Stromal cell of bone marrow (primary cell): Measurements from ENCODE around the gene ASF1A.
A peak's percentile ranks its signal among the peaks of the same experiment; 100 is the strongest.

ENCODE experiments used
- DNase-seq: peaks from one replicate; pipeline ENCODE4 v3.0.0-alpha.2; 2012; ENCODE audit warnings: low read depth

Gene ASF1A

DNA sequence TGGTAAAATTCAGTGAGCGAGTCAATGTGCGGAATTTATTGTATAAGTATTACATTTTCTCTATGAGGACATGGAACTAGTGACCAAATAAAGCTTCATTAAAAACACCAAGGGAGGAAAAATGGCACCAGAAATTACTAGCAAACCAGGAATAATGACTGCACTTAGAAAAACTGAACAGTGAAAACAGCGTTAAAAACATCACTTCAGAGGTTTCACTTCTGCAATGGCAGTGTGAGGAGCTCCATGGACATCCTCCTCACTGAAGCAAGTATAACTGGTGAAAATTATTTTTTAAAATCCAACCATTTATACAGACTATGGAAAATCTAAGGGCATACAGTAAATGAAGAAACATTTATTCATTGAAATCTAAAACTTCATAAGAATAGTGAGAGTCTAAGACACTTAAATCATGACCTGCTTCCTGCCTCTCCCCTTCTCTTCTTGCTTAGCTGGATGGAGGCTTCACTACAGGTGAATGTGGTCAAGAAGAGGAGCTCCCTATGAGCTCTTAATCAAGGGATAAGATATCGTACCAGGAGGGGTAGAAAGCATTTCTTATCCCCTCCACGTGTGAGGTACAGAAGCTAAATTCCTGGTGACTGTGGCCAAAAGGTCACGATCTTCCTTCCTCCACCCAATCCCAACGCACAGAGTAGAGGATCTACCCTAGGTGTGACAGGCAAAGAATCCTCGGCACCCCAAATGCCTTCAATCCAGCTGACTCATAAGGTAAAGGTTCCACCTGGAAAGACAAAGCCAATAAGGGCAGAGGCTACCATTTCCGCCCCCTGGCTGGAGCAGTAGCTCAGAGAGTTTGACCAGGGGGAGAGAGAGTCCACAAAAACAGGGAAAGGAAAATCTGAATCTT, 12.3 kb upstream of the ASF1A start:
- DNase-seq, result no peak

DNA sequence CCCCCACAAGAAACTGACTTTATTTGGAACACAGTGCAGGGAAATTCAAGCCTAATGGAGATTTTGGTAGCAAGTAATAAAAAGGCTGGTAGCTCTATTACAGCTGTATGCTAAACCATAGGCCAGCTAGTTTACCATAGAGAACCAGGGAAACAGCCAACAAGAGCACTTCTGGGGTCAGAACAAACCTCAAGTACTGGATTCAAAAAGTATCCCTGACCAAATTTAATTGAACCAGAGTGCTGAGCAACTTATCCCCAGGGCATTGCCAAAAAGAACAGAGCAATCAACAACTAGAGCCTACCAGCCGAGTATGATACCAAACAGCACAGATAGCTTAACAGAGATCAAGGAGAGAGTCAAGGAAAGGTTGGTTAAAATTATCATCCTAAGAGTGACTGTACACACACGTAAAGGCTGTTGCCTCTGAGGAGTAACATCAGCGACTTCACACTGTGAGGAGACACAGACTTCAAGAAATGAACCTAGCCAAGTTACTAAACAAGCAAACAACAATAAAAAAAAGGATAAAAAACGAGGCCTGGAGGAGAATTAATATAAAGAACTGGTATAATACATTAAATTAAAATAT, 11.5 kb upstream of the ASF1A start:
- no peak for DNase-seq

DNA sequence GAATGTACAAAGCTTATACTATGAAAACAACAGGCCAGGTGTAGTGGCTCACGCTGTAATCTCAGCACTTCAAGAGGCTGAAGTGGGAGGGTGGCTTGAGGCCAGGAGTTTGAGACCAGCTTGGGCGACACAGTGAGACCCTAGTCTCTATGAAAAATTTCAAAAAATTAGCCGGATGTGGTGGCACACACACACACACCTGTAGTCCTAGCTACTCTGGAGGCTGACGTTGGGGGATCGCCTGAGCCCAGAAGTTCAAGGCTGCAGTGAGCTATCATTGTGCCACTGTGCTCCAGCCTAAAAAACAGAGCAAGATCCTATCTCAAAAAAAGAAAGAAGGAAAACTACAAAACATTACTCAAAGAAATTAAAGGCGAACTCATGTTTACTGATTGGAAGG, 7.3 kb upstream of the ASF1A start:
- no peak for DNase-seq

DNA sequence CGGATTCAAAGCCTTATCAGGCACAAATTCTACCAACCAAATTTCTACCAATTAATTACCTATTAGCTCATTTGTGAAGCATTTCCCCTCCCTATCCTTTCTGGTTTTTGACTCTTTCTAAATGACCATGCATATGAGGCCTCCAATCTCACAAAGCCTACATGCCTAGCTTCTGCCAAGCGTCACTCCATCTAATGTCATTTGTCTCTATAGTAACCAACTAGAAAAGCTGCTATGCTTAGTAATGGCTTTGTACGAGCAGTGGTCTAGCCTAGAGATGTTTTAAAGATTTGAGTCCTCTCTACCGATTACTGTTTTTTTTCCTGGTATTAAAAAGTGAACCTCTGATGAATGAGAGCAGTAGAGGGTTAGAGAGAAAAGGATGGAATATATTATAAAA, 4.8 kb upstream of the ASF1A start:
- no peak for DNase-seq

DNA sequence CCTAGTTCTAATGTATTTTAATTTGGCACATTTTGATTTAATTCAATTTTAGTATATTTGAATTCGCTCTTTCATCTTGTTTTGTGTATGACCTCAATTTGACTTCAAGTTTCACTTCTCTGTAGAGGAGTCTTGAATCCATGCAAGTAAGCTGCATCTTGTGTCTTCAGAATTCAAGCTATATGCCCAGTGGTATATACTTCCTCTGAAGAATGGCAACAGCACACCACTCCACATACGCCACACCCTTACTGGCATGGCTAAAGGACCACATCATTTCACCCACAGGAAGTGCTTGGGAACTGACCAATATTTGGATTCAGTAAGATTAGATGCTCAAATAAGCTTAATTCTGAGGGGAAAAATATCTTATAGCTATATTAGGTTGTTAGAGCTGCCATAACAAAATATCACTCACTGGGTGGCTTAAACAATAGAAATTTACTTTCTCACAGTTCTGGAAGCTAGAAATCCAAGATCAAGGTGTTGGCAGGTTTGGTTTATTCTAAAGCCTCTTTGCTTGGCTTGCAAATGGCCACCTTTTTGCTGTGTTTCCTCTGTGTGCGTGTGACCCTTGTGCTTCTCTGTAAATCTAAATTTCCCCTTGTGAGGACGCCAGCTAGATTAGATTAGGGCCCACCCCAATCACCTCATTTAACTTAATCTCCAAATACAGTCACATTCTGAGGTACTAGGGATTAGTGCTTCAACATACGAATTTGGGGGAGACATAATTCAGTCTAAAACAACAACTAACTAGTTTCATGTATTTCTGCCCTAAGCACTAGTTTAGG, 2.8 kb upstream of the ASF1A start:
- no peak for DNase-seq

DNA sequence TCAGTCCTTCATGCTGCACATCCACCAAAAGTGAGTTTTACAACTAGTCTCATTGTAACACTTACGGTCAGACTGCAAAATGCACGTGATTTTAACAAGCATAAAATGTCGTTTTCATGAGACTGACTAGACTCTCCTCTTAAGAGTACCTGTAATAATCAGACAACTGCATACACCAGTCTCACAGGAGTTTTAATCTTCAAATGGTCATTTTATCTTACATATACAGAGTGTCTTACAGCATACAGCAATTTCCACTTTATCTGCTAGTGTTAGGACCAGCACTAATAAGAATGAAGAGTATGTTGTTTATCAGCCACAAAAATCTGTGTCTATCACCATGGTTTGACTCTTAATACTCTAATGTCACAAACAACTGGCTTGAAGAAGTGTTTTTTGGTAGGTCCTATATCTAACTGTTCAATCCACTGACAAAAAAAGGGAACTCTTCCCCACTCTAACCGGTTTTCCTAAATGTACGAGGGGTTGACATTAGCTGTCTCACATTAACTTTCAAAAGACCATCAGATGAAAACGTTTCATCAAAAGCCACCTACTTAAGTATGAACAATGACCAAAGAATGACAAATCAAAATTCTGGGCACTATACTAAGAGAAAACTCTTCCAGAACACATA, 1.5 kb upstream of the ASF1A start:
- peak; percentile 6 for DNase-seq

DNA sequence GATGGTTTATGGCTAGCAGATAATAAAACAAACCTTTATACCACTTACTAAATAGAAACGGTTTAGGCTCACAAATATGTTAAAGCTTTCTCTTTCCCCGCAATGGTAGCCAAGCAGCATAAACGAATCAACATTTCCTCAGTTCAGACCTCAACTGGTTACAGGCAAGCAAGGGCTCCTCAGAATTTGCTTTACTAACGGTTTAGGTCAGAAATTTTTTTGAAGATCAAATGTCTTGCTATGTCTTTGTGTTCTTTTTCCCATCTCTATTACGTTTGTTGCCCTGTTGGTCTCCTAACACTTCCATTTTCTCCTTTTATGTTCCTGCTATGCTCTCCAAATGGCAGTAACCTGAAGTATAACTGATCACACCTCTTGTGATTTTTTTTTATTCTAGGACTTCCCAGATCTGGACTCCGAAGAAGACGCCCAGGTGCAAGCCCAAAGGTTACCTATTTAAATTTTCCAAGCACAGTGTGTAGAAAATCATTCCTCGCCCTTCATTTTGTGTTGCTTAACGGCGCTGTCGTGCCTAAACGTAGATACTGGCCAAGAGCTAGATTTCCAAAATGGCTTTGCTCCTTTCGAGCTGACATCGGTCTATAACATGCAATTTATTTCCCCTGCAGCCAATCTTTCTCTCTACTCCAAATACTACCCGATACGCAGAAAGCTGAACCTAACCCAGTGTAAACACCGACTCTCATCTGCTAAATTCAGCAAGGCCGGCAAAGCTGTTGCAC, 717 bp upstream of the ASF1A start:
- peak; percentile 48 for DNase-seq

DNA sequence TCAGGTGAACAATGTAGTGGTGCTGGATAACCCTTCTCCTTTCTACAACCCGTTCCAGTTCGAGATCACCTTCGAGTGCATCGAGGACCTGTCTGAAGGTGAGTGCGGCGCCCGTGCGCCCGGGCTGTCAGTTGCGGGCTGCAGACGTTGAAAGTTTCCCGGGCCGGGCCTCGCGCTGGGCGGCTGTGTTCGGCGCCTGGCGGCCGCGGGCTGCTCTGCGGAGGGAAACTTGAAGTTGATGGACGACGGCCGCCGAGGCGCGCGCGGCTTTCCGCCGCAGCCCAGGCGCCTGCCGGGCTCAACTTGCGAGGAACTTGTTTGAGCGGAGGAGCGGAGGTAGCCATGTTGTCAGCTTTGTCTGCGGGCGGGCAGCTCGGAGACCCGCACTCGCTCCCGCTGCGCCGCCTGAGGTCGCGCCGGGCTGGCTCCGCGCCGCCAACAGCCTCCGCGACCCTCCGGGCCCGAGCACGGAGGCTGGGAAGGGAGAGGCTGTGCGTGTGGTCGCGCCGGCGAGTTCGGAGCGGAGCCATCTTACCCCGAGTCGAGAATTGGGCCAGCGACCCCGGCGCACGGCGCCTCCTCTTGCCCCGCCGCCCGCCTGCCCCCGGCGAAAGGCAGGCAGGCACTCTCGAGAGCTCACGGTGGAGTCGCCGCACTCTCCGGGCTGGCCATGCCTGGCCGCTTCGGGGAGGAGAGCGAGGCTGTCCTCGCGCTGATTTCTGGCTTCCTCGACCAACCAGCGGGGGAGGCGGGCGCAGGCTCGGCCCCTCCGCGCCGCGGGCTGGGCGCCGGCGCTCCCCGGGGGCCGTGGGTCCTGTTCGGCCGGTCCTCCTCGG, 691 bp downstream of the ASF1A start:
- DNase-seq, result peak; percentile 63

DNA sequence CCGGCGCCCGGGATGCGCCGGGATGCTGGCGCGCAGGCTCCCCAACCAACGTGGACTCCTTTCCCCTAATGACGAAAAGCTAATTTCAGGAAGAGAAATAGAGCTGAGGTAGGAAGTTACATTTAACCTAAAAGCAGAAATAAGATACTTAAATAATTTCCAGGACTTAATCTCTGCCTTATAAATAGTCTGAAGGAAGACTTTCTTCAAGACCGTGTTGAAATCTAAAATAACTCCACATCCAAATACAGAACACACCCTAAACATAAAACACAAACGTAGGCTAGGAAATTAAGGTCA, 1.3 kb downstream of the ASF1A start:
- DNase-seq, result no peak

DNA sequence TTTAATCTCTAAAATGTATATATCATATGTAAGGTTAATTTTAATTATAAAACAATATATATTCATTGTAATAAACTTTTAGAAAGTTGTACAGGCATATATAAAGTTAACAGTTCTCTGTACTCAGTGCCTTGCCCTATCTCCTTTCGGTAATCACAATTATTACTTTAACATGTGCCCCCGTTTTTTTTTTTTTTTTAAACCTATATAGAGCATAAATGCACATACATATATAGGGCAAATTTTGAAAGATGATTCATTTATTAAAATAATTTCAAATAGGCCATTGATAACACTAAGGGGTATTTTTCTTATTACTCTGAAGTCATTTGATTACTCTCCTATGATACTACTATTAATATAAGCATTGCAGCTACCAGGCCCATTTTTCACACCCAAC, 1.9 kb downstream of the ASF1A start:
- DNase-seq, result no peak

DNA sequence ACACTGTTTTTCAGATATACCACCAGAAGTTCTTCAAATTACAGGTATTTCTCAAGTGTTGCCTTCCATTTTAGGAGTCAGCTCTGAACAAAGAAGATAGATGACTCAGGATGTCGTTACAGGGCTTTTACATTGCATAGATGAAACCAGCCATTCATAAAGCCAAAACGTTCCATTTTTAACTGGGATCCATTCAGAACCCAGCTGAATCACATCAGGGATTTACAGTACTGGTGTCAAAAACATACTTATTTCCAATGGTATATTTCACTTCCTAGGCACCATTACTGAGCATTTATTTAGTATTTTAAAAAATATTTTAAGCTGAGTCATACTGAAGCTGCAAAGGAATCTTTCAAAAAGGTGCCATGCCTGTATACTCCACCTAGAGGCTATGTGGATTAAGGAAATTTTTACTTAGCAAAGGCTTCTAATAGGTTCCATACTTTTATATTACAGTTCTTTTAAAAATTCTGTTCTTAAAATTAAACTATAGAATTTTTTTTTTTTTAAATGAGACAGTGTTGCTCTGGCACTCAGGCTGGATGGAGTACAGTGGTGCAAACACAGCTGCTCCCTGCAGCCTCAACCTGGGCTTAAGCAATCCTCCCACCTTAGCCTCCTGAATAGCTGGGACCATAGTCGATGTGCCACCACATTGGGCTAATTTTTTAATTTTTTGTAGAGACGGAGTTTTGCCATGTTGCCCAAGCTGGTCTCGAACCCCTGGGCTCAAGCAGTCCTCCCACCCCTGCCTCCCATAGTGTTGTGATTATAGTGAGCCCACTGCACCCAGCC, 2.6 kb downstream of the ASF1A start:
- peak; percentile 13 for DNase-seq

DNA sequence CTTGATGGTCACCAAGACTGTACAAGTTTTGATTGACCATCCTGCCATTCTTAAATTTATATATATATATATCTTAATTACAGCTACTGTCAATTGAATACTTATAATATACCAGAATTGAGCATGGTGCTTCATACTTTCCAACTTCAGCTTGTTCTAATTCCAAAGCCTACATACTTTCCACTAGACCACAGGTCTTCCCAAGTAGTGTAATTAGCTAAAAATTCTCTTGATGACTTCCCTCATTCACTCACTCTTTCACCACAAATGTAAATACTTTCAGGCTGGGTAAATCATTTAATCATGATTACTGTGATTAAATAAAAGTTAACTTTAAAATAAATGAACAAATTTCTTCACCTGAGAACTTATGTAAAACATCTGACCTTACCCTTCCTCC, 3.4 kb downstream of the ASF1A start:
- no peak for DNase-seq

DNA sequence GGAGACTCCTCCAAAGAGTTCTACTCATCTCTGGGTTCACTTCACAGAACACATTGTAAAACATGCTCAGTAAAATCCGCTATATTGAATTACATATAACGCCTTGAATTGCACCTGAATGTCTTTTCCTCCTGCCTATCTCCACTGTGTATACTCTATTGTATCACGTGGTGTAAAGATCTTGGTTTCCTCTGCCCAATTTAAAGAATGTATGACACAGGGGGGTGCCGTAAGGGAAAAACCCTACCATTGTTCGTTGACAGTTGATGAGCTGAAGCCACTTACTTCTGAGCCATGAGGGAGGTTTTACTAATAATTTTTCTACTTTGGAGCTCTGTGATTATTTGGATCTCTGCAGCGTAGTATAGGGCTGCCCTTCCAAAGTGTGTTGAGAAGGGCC, 6.0 kb downstream of the ASF1A start:
- no peak for DNase-seq

DNA sequence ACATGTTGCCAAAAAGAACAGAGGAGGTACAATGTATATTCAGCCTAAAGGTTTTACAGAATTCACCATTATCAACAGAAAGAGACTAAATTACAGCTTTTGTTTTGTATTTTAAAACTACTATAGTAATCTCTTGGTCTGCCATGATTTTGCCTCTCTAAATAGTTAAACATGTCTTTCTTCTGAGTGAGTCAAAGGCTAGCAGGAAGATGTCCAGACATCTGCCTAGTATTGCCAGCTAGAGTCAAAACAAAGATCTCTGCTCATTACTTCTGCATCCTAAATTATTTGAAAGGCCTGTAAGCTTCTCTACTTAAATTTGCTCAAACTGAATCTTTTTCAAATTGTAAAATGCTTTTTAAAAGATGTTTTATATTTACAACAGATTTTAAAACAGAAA, 8.8 kb downstream of the ASF1A start:
- peak; percentile 14 for DNase-seq

DNA sequence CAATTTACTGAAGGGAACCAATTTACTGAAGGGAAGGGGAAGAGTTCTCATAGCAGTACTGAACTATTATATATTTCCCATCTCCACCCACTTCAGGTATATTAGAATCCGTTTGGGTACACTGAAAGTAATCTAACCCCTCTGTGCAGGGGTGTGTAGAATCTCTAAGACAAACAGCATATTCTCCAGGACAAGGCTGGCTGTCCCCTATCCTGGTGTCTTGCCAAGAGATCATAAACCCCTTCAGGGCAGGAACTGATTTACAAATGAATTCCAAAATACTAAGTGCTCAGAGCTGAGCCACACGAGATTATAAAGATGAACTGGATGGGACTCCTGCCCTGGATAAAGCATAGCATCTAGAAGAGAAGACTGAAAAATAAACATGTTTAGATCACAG, 9.2 kb downstream of the ASF1A start:
- DNase-seq, result no peak

DNA sequence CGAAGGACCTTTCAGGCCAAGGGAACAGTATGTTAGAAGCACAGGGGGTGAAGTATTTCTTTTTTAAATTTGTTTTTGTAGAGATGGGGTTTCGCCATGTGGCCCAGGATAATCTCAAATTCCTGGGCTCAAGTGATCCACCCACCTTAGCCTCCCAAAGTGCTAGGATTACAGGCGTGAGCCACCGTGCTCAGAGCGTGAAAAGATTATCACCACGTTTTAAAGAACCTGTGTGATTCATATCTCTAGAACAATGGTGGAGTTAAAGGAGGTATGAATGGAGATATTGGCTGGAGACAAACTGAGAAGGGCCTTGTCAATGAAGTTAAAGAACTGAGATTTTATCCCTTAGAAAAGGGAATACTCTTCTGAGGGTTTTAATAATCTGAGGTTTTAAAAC, 9.7 kb downstream of the ASF1A start:
- no peak for DNase-seq

DNA sequence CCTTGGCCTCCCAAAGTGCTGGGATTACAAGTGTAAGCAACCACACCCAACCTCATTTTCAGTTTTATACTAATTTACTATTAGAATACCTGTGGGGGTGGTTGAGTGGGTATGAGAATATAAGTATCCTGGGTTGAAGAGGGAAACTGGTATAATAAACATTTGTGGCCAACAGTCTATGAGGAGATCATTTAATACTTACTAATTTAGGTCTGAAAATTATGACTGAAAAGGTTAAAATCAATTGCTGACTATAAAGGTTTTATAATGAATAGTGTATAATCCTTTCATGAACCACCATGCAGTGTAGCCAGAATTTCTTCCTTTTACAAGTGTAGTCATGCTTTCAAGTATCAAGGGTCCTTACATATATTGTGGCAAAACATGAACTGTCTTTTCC, 11.1 kb downstream of the ASF1A start:
- DNase-seq, result no peak

DNA sequence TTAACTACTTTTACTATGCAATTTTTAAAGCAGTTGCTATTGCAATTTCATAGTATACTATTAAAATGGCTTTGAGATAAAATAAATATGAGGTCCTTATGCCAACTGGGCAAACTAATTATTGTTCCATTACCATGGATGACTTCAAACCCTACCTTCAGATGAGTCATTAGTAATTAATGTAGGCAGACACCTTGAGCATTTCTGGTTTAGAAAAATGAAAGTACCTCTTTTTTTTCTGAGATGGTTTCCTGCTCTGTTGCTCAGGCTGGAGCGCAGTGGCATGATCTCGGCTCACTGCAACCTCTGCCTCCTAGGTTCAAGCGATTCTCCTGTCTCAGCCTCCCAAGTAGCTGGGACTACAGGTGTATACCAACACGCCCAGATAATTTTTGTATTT, 11.9 kb downstream of the ASF1A start:
- no peak for DNase-seq

DNA sequence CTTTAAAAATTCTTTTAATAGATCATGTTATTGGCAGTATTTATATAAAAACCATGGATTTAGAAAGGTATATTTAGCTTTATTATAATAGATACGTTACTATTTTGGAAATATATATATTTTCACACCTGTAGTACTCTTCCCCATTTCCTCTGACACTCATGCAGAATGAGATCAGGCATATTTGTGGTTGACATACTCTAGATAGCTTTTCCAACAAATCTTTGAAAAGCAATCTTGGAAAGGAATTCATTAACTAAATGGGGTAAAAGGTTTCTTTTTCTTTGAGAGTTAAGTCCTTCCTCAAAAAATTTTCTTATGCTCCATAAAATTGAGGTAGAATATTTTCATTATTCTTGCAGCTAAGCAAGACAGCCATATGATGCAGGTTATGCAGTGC, 14.5 kb downstream of the ASF1A start:
- no peak for DNase-seq

DNA sequence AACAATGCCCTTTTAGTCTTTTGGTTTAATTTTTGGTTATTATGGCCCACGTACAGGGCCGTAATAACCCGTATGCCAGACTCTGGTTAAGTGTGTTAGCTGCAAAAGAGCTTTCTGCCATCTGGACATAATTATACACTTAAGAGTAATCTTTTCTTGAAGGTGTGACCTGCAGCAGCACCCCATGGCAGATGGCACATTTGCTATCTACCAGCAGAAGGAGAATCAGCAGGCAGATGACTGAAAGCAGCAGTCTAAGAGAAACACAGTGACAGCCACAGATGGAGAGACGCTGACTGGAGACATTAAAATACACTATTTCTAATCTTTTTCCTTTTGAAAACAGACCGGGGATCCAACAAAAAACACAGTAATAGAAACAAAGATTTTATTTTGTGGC, 18.7 kb downstream of the ASF1A start:
- no peak for DNase-seq
